Osteocyte (in vitro differentiated cells): ENCODE measurements around the gene PRKCE. TPM values are rescaled to one million over a fixed set of nuclear protein-coding genes. Genes with fewer than 3 reads are reported as not detected.

Source experiments
- DNase-seq: peaks from one replicate; pipeline ENCODE4 v3.0.0; 2021; ENCODE audit warnings: mixed read lengths; ENCODE audit not compliant: unreplicated experiment; ENCODE audit errors: extremely low spot score
- H3K27ac Mint-ChIP-seq: one replicate; pipeline ENCODE4 v1.8.0; 2021; ENCODE audit warnings: mild to moderate bottlenecking, mixed read lengths; ENCODE audit not compliant: unreplicated experiment
- H3K27me3 Mint-ChIP-seq: one replicate; pipeline ENCODE4 v1.8.0; 2021; ENCODE audit warnings: mixed read lengths; ENCODE audit not compliant: unreplicated experiment
- H3K36me3 Mint-ChIP-seq: one replicate; pipeline ENCODE4 v1.8.0; 2021; ENCODE audit warnings: mixed read lengths; ENCODE audit not compliant: unreplicated experiment
- H3K4me1 Mint-ChIP-seq: one replicate; pipeline ENCODE4 v1.8.0; 2021; ENCODE audit warnings: mixed read lengths; ENCODE audit not compliant: unreplicated experiment
- H3K4me3 Mint-ChIP-seq: one replicate; pipeline ENCODE4 v1.8.0; 2021; ENCODE audit warnings: mild to moderate bottlenecking, moderate library complexity, mixed read lengths; ENCODE audit not compliant: unreplicated experiment
- H3K9me3 Mint-ChIP-seq: one replicate; pipeline ENCODE4 v1.8.0; 2021; ENCODE audit warnings: mixed read lengths; ENCODE audit not compliant: unreplicated experiment
- total RNA-seq: library from RNA; stranded (reverse); gene quantifications from 2 replicates; pipeline ENCODE4 v1.2.1, GENCODE V29; 2021
- TF ChIP-seq, protein P1 (sequence below): fragments of 200-600 bp; sonication (generic); IDR thresholded peaks from 2 replicates; pipeline ENCODE4 v1.5.0; 2021; ENCODE audit warnings: antibody characterized with exemption, mild to moderate bottlenecking, moderate library complexity

The PRKCE gene
- total RNA-seq, 1 donor from 2014 or later, result 13.8 TPM

DNA sequence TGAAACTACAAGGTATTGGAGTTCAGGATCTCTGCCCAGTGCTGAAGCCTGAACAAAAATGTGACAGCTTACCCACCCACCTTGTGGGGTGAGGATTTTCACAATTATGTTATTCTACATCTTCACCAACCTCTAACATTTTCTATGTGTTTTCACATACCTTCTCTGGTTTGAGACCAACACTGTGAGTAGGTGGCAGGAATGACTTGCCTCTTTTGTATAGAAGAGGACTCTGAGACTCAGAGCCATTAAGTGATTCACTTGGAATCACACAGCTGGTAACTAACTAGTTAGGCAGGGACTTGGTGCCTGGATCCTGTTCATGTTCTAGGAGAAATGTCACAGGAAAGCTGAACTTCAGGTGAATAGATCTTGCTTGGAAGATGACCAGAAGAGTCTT, 25.7 kb upstream of the PRKCE start:
- H3K4me3 Mint-ChIP-seq, result no peak overlapping the region
- H3K9me3 Mint-ChIP-seq, result no peaks in the 10 kb centered on the region
- TF ChIP-seq, protein P1, sequence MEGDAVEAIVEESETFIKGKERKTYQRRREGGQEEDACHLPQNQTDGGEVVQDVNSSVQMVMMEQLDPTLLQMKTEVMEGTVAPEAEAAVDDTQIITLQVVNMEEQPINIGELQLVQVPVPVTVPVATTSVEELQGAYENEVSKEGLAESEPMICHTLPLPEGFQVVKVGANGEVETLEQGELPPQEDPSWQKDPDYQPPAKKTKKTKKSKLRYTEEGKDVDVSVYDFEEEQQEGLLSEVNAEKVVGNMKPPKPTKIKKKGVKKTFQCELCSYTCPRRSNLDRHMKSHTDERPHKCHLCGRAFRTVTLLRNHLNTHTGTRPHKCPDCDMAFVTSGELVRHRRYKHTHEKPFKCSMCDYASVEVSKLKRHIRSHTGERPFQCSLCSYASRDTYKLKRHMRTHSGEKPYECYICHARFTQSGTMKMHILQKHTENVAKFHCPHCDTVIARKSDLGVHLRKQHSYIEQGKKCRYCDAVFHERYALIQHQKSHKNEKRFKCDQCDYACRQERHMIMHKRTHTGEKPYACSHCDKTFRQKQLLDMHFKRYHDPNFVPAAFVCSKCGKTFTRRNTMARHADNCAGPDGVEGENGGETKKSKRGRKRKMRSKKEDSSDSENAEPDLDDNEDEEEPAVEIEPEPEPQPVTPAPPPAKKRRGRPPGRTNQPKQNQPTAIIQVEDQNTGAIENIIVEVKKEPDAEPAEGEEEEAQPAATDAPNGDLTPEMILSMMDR, result no peak
- H3K27ac Mint-ChIP-seq, result no peak overlapping the region
- no peak for DNase-seq
- H3K4me1 Mint-ChIP-seq, result no peaks in the 10 kb centered on the region
- no peaks in the 10 kb centered on the region for H3K36me3 Mint-ChIP-seq
- H3K27me3 Mint-ChIP-seq, result peaks cover 55% of the 10 kb centered on the region

DNA sequence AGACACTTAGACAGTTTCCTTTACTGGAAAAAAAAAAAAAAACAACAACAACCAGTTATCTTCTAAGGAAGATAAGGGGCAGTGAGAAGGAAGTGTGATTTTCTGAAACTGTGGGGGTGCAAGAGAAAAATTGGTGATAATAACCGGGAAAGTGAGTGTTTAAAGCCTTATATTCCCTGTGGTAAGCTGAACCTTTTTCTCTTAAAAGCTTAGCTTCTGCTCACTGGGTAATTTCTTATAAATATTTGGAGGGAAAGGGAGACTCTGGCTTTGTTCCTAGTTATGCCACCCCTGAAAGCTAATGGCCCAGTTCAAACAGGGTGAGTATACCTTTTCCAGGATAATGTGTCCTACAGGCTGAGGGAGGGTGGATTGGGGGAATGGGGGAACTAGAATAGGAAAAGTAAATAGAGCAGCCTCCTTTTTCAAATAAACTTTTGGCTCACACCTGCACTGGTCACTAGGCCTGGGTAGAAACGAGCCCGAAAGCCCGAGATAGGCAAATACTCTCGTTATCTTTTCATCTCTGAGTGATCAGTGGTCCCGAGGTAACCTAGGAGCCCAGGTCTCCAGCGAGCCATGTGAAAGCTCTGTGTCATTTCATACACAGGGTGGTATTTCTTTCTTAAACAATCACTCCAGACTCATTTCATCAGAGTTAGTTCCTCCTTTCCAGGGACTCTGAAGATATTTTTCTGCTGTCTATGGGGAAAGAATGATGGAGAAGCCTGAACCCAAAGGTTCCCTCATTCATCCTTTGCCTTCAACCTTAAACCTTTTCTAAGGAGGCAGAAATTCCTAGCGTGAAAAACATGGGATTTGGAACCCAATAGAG, 24.9 kb upstream of the PRKCE start:
- TF ChIP-seq, protein P1, result no peak
- Mint-ChIP-seq H3K4me3 (no peak overlapping the region), H3K9me3 (no peaks in the 10 kb centered on the region), H3K36me3 (no peaks in the 10 kb centered on the region), H3K27me3 (peaks cover 59% of the 10 kb centered on the region), H3K4me1 (no peaks in the 10 kb centered on the region), H3K27ac (no peak overlapping the region)
- no peak for DNase-seq

DNA sequence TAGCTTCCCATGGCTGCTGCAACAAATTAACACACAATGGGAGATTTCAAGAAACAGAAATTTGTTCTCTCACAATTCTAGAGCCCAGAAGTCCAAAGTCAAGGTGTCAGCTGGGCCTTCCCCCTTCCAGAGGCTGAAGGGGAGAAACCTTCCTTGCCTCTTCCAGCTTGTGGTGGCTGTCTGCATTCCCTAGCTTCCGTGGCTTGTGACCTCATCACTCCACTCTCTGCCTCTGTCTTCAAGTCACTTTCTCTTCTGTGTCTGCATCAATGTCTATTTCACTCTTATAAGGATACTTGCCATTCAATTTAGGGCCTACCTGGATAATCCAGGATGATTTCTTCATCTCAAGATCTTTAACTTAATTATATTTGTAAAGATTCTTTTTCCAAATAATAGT, 23.6 kb upstream of the PRKCE start:
- no peak for DNase-seq
- Mint-ChIP-seq H3K27ac (no peak overlapping the region), H3K27me3 (peaks cover 64% of the 10 kb centered on the region), H3K4me1 (no peaks in the 10 kb centered on the region), H3K36me3 (no peaks in the 10 kb centered on the region), H3K9me3 (no peaks in the 10 kb centered on the region), H3K4me3 (no peak overlapping the region)
- TF ChIP-seq, protein P1, result no peak

DNA sequence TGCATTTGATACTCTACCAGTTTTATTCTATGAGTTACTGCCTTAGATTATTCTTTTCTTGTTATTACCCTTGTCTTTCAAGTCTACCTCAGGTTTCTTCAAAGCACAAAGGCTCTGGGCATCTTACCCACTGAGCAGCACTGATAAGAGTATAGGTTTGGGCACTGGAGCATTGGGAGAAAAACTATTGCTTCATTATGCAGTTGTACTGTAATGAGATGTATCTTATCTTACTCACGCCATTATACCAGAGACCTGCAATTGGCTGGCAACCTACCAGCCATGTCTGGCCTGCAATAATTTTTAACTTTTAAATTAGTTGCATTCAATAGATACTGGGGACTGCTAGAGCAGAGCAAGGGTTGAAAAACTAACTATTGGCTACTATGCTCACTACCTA, 21.5 kb upstream of the PRKCE start:
- peaks cover 67% of the 10 kb centered on the region for H3K27me3 Mint-ChIP-seq
- no peaks in the 10 kb centered on the region for H3K4me1 Mint-ChIP-seq
- H3K36me3 Mint-ChIP-seq, result no peaks in the 10 kb centered on the region
- TF ChIP-seq, protein P1, result no peak
- H3K4me3 Mint-ChIP-seq, result no peak overlapping the region
- no peaks in the 10 kb centered on the region for H3K9me3 Mint-ChIP-seq
- DNase-seq, result no peak
- no peak overlapping the region for H3K27ac Mint-ChIP-seq

DNA sequence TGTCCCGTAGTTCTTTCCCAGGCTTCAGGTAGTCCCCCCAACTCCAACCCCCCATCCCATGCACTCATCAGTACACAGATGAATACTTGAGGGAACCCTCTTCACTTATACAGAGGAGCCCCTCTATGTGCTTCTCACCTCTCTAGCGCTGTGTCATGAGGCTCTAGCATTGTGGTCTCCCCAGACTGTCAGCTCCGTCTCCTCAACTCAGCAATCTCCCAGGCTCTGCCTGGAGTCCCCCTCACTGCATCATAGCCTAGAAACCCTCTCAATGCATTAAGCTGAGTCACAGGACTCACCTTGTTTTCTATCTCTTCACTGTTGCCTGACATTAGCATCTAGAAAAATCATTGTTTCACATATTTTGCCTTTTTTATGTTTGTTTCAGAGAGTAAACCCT, 20.2 kb upstream of the PRKCE start:
- TF ChIP-seq, protein P1, result no peak
- no peak overlapping the region for H3K27ac Mint-ChIP-seq
- no peaks in the 10 kb centered on the region for H3K4me1 Mint-ChIP-seq
- DNase-seq, result no peak
- H3K36me3 Mint-ChIP-seq, result no peaks in the 10 kb centered on the region
- peaks cover 70% of the 10 kb centered on the region for H3K27me3 Mint-ChIP-seq
- H3K9me3 Mint-ChIP-seq, result no peaks in the 10 kb centered on the region
- H3K4me3 Mint-ChIP-seq, result no peak overlapping the region
